Stomach (tissue), 4 donors: Measurements from ENCODE around the gene TRHDE.

Source experiments
- CTCF ChIP-seq, 7 experiments: fragments of 450-650 bp in 4 of 7; fragments of 200-600 bp in 3 of 7; sonication (generic) in 3 of 7; IDR thresholded peaks; one replicate each; pipeline ENCODE4 v1.5.1; 2016 to 2019; ENCODE audit warnings: antibody characterized with exemption in 7 of 7, control low read depth in 2 of 7, mild to moderate bottlenecking in 1 of 7
- EP300 ChIP-seq: sonication (generic); formaldehyde crosslinking; IDR thresholded peaks from one replicate; pipeline ENCODE4 v1.6.1; 2017; ENCODE audit warnings: antibody characterized with exemption
- POLR2A ChIP-seq, 4 donors: fragments of 450-650 bp; IDR thresholded peaks; one replicate each; pipeline ENCODE4 v1.6.1; 2016; ENCODE audit warnings: antibody characterized with exemption in 4 of 4, control low read depth in 2 of 4, mild to moderate bottlenecking in 1 of 4, moderate library complexity in 1 of 4

GRCh38 chr12:72467985-72468384 is 195.8 kb downstream of the TRHDE start:
- no peak for TF ChIP-seq CTCF (IDR thresholded peaks at IDR 0.05)
- TF ChIP-seq POLR2A (IDR thresholded peaks at IDR 0.05) = no peak
- TF ChIP-seq EP300 = no peak
